ENCODE data around the gene MAGEB17.

DNA sequence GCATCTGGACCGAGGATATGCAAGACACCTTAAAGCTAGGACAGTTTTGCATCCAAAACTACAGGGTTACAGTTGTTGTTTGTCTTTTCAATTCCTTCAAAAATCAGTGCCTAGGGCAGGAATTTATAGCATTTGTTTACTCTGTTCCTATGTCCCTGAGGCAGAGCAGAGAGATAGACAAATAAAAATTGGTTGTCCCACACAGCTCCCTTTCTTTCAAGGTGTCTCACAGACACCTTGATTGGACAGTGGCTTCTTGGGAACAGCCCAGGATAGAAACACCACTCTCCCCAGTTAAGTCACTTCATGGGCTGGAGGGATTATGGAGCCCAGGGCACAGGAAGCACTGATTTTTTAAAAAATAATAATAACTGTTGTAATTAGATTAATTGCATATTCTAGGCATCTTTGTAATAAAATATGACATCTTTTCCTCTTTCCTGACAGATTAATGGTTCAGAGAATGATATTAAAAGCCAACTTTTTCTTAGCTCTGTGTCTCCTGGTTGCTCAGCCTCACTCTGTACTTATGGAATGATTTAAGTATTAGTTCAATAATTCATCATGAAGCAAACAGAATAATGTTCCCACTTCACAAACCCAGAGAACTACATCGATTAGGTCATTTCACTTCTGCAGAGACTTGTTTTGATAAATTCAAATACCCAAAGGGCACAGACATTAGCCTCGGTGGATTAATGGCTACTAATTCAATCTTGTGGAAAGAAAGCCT is 8.2 kb downstream of the MAGEB17 start:
- TF ChIP-seq, protein P1, sequence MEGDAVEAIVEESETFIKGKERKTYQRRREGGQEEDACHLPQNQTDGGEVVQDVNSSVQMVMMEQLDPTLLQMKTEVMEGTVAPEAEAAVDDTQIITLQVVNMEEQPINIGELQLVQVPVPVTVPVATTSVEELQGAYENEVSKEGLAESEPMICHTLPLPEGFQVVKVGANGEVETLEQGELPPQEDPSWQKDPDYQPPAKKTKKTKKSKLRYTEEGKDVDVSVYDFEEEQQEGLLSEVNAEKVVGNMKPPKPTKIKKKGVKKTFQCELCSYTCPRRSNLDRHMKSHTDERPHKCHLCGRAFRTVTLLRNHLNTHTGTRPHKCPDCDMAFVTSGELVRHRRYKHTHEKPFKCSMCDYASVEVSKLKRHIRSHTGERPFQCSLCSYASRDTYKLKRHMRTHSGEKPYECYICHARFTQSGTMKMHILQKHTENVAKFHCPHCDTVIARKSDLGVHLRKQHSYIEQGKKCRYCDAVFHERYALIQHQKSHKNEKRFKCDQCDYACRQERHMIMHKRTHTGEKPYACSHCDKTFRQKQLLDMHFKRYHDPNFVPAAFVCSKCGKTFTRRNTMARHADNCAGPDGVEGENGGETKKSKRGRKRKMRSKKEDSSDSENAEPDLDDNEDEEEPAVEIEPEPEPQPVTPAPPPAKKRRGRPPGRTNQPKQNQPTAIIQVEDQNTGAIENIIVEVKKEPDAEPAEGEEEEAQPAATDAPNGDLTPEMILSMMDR (conservative IDR thresholded peaks at IDR 0.05 in 1 of 2, IDR thresholded peaks at IDR 0.05 in 1 of 2; ENCODE audit: low read depth in 1 of 2, low read length in 2 of 2): no peak
- TF ChIP-seq EZH2 (IDR thresholded peaks at IDR 0.05; ENCODE audit: low read length, missing control alignments): no peak
